Glutamatergic neuron (in vitro differentiated cells): ENCODE results near the gene SPIB. TPM values are rescaled to one million over a fixed set of nuclear protein-coding genes. Genes with fewer than 3 reads are reported as not detected.
"Not testable (repeated sequence)": the region's sequence is repeated elsewhere in the genome, so short reads cannot be mapped to it uniquely, and the experiment has no call there.

Experiments used
- DNase-seq: peaks from one replicate; pipeline ENCODE4 v3.0.0; 2022
- H3K27ac Mint-ChIP-seq: one replicate; pipeline ENCODE4 v1.8.0; 2020; ENCODE audit warnings: mild to moderate bottlenecking, mixed read lengths, inconsistent platforms; ENCODE audit not compliant: unreplicated experiment
- H3K27me3 Mint-ChIP-seq: one replicate; pipeline ENCODE4 v1.8.0; 2020; ENCODE audit warnings: mild to moderate bottlenecking, moderate library complexity, mixed read lengths, inconsistent platforms; ENCODE audit not compliant: unreplicated experiment
- H3K36me3 Mint-ChIP-seq: one replicate; pipeline ENCODE4 v1.8.0; 2020; ENCODE audit warnings: mild to moderate bottlenecking, mixed read lengths, inconsistent platforms; ENCODE audit not compliant: unreplicated experiment
- H3K4me1 Mint-ChIP-seq: one replicate; pipeline ENCODE4 v1.8.0; 2020; ENCODE audit warnings: mild to moderate bottlenecking, low read depth, mixed read lengths, inconsistent platforms; ENCODE audit not compliant: unreplicated experiment
- H3K4me3 Mint-ChIP-seq: one replicate; pipeline ENCODE4 v1.8.0; 2020; ENCODE audit warnings: mild to moderate bottlenecking, mixed read lengths, inconsistent platforms; ENCODE audit not compliant: unreplicated experiment
- H3K9me3 Mint-ChIP-seq: one replicate; pipeline ENCODE4 v1.8.0; 2020; ENCODE audit warnings: mild to moderate bottlenecking, moderate library complexity, mixed read lengths, inconsistent platforms; ENCODE audit not compliant: unreplicated experiment
- CTCF ChIP-seq: fragments of 200-600 bp; sonication (generic); IDR thresholded peaks from one replicate; pipeline ENCODE4 v1.5.0; 2021; ENCODE audit not compliant: partially characterized antibody, unreplicated experiment
- total RNA-seq: library from RNA; stranded (reverse); fragmentation: NEBNext Ultra II Directional; extraction: Animal tissue kit (Norgen Biotek cat#: 25700); gene quantifications from one replicate; pipeline ENCODE4 v1.2.1, GENCODE V29; 2021; ENCODE audit not compliant: unreplicated experiment

The SPIB gene
- total RNA-seq, 1 donor from 2014 or later: 2.7 TPM

- Mint-ChIP-seq H3K4me3 (peak overlapping the region; percentile 95), H3K27me3 (peaks cover 11% of the 10 kb centered on the region), H3K4me1 (peaks cover 18% of the 10 kb centered on the region), H3K27ac (peak overlapping the region; percentile 60), H3K36me3 (no peaks in the 10 kb centered on the region), H3K9me3 (peaks cover 11% of the 10 kb centered on the region)
- no peak for TF ChIP-seq CTCF
- no peak for DNase-seq
Observed at GRCh38 chr19:50384685-50385535, 33.8 kb upstream of the SPIB start.

- Mint-ChIP-seq H3K4me3 (peak overlapping the region; percentile 65), H3K36me3 (no peaks in the 10 kb centered on the region), H3K27ac (no peak overlapping the region), H3K9me3 (peaks cover 15% of the 10 kb centered on the region), H3K4me1 (peaks cover 18% of the 10 kb centered on the region), H3K27me3 (peaks cover 11% of the 10 kb centered on the region)
- no peak for TF ChIP-seq CTCF
- no peak for DNase-seq
Observed at GRCh38 chr19:50387176-50387867, 31.4 kb upstream of the SPIB start.

- no peak for TF ChIP-seq CTCF
- peaks cover 11% of the 10 kb centered on the region for H3K27me3 Mint-ChIP-seq
- DNase-seq: no peak
- H3K27ac Mint-ChIP-seq: no peak overlapping the region
- peaks cover 18% of the 10 kb centered on the region for H3K4me1 Mint-ChIP-seq
- peaks cover 18% of the 10 kb centered on the region for H3K9me3 Mint-ChIP-seq
- H3K36me3 Mint-ChIP-seq: no peaks in the 10 kb centered on the region
- H3K4me3 Mint-ChIP-seq: peak overlapping the region; percentile 65
Observed at GRCh38 chr19:50387868-50388245, 30.9 kb upstream of the SPIB start.

GRCh38 chr19:50390295-50390694 is 28.4 kb upstream of the SPIB start:
- H3K27ac Mint-ChIP-seq, H3K36me3 Mint-ChIP-seq, DNase-seq, H3K27me3 Mint-ChIP-seq, H3K4me3 Mint-ChIP-seq, H3K4me1 Mint-ChIP-seq: not testable (repeated sequence)
- H3K9me3 Mint-ChIP-seq: peaks cover 12% of the 10 kb centered on the region

GRCh38 chr19:50390952-50391351 is 27.8 kb upstream of the SPIB start:
- H3K4me1 Mint-ChIP-seq, H3K36me3 Mint-ChIP-seq, DNase-seq, H3K9me3 Mint-ChIP-seq, H3K27me3 Mint-ChIP-seq, H3K4me3 Mint-ChIP-seq: not testable (repeated sequence)
- H3K27ac Mint-ChIP-seq: peak overlapping the region; percentile 82

- H3K27me3 Mint-ChIP-seq: peaks cover 2% of the 10 kb centered on the region
- no peak overlapping the region for H3K4me3 Mint-ChIP-seq
- H3K9me3 Mint-ChIP-seq: peaks cover 10% of the 10 kb centered on the region
- no peak for DNase-seq
- peaks cover under 1% of the 10 kb centered on the region for H3K4me1 Mint-ChIP-seq
- no peak for TF ChIP-seq CTCF
- no peak overlapping the region for H3K27ac Mint-ChIP-seq
- peaks cover 5% of the 10 kb centered on the region for H3K36me3 Mint-ChIP-seq
Observed at GRCh38 chr19:50392759-50393158, 26.0 kb upstream of the SPIB start.
